Activated CD8-positive, alpha-beta T cell treated with anti-CD3 and anti-CD28 coated beads for 36 hours (primary cell): Measurements from ENCODE around the gene HGFAC. TPM values are rescaled to one million over a fixed set of nuclear protein-coding genes. Genes with fewer than 3 reads are reported as not detected.

Source experiments
- ATAC-seq: fragments of 200-7000 bp; cut with Tn5 transposase; one replicate; pipeline ENCODE4 v1.10.0; 2021; ENCODE audit warnings: mild to moderate bottlenecking, moderate library complexity
- CTCF ChIA-PET: fragments of 350-600 bp; sonication (Branson Sonifier 250); formaldehyde crosslinking; loops from one replicate; lab custom pipeline; 2021; ENCODE audit warnings: antibody characterized with exemption; lab: Charles Lee
- POLR2A ChIA-PET: fragments of 350-600 bp; sonication (Branson Sonifier 250); formaldehyde crosslinking; loops from one replicate; lab custom pipeline; 2021; ENCODE audit warnings: antibody characterized with exemption; lab: Charles Lee
- DNase-seq: peaks from one replicate; pipeline ENCODE4 v3.0.0-alpha.2; 2020
- H3K27ac Mint-ChIP-seq: one replicate; pipeline ENCODE4 v1.8.0; 2021; ENCODE audit warnings: mild to moderate bottlenecking, mixed read lengths
- H3K27me3 Mint-ChIP-seq: one replicate; pipeline ENCODE4 v1.8.0; 2021; ENCODE audit warnings: mixed read lengths
- H3K36me3 Mint-ChIP-seq: one replicate; pipeline ENCODE4 v1.8.0; 2021; ENCODE audit warnings: low read depth, mixed read lengths
- H3K4me1 Mint-ChIP-seq: one replicate; pipeline ENCODE4 v1.8.0; 2021; ENCODE audit warnings: low read depth, mixed read lengths
- H3K4me3 Mint-ChIP-seq: one replicate; pipeline ENCODE4 v1.8.0; 2021; ENCODE audit warnings: mild to moderate bottlenecking, moderate library complexity, mixed read lengths
- H3K9me3 Mint-ChIP-seq: one replicate; pipeline ENCODE4 v1.8.0; 2021; ENCODE audit warnings: mixed read lengths
- CTCF ChIP-seq: fragments of 200-600 bp; IDR thresholded peaks from one replicate; pipeline ENCODE4 v1.8.0; 2022; ENCODE audit warnings: antibody characterized with exemption, mild to moderate bottlenecking
- intact Hi-C: fragments of 100-400 bp; cut with micrococcal nuclease; formaldehyde crosslinking; loops from one replicate; pipeline ENCODE4 v1.10.0; 2022
- total RNA-seq, 2 experiments: library from RNA; stranded (reverse); gene quantifications; one replicate each; pipeline ENCODE4 v1.2.3, GENCODE V29; 2021

Gene HGFAC
- total RNA-seq, 2 experiments from 2014 or later: not detected

GRCh38 chr4:3467601-3468031, 25.8 kb downstream of the HGFAC start:
- no peak overlapping the region for H3K4me3 Mint-ChIP-seq
- no peaks in the 10 kb centered on the region for H3K36me3 Mint-ChIP-seq
- peaks cover 6% of the 10 kb centered on the region for H3K27me3 Mint-ChIP-seq
- DNase-seq: no peak
- no peak for TF ChIP-seq CTCF
- ChIA-PET CTCF (no interaction called here), POLR2A (no interaction called here)
- ATAC-seq: no peak
- no peak overlapping the region for H3K27ac Mint-ChIP-seq
- no peaks in the 10 kb centered on the region for H3K9me3 Mint-ChIP-seq
- no peaks in the 10 kb centered on the region for H3K4me1 Mint-ChIP-seq
- intact Hi-C loops: no loop called here

- Mint-ChIP-seq H3K36me3 (no peaks in the 10 kb centered on the region), H3K27ac (no peak overlapping the region), H3K27me3 (peaks cover 5% of the 10 kb centered on the region), H3K4me1 (no peaks in the 10 kb centered on the region), H3K4me3 (no peak overlapping the region), H3K9me3 (no peaks in the 10 kb centered on the region)
- ChIA-PET CTCF (no interaction called here), POLR2A (no interaction called here)
- intact Hi-C loops: no loop called here
- ATAC-seq (no peak), DNase-seq (no peak)
- no peak for TF ChIP-seq CTCF
Measured at GRCh38 chr4:3468154-3468553, 26.4 kb downstream of the HGFAC start.

- H3K27ac Mint-ChIP-seq: no peak overlapping the region
- H3K27me3 Mint-ChIP-seq: peaks cover 5% of the 10 kb centered on the region
- ATAC-seq (no peak), DNase-seq (no peak)
- POLR2A ChIA-PET: no interaction called here
- CTCF ChIA-PET: no interaction called here
- no peak for TF ChIP-seq CTCF
- H3K9me3 Mint-ChIP-seq: no peaks in the 10 kb centered on the region
- no peaks in the 10 kb centered on the region for H3K4me1 Mint-ChIP-seq
- no peak overlapping the region for H3K4me3 Mint-ChIP-seq
- intact Hi-C loops: no loop called here
- H3K36me3 Mint-ChIP-seq: no peaks in the 10 kb centered on the region
Measured at GRCh38 chr4:3468804-3469203, 27.0 kb downstream of the HGFAC start.

- CTCF ChIA-PET: interaction anchor here (2.5 kb wide), 1 partner anchor 11 kb away, joined by 11 read pairs; no protein-coding TSS in a partner anchor
- no peak overlapping the region for H3K4me3 Mint-ChIP-seq
Measured at GRCh38 chr4:3469386-3470243, 27.8 kb downstream of the HGFAC start.

More at GRCh38 chr4:3469386-3470243, 27.8 kb downstream of the HGFAC start:
- intact Hi-C loops: no loop called here
- Mint-ChIP-seq H3K4me1 (no peaks in the 10 kb centered on the region), H3K27me3 (peaks cover 5% of the 10 kb centered on the region), H3K9me3 (no peaks in the 10 kb centered on the region), H3K27ac (no peak overlapping the region), H3K36me3 (no peaks in the 10 kb centered on the region)
- no peak for TF ChIP-seq CTCF
- POLR2A ChIA-PET: no interaction called here
- ATAC-seq (no peak), DNase-seq (no peak)
